ENCODE data around the gene RPTOR.
"Not testable (repeated sequence)": the region's sequence is repeated elsewhere in the genome, so short reads cannot be mapped to it uniquely, and the experiment has no call there.

Gene RPTOR

GRCh38 chr17:80738020-80738808 lies 193.6 kb downstream of the RPTOR start:
- DNase-seq = no peak

DNA sequence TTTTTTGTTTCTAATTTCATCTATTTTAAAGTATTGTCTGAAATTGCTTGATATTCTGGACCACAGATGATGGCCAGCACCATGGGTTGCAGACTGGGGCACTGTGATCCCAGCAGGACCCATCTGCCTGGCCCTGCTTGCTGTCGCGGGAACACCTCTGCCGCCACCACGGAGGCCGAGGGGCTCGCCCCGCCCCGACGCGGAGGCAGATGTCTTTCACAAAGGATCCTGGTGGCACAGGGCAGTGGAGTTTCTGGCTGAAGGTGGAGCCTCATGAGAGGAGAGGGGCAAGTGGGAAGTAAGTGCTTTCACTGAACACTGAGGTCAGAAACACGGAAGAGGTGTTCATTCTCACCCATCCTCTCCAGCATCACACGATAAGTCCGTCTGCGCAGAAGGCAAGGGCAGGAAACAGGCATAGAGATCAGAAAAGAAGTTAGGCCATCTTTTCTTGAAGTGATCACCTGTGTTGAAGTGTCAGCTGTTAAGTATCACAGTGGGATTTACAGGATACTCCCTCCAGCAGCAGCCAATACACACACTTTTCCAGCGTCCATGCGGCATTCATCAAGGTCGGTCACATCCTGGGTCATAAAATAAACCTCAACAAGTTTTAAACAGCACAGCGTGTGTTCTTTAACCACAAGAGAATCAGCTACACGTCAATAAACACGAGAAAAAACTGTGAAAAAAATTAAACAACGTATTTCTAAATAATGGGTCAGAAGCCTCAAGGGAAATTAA lies 194.5 kb downstream of the RPTOR start:
- no peak for DNase-seq

DNA sequence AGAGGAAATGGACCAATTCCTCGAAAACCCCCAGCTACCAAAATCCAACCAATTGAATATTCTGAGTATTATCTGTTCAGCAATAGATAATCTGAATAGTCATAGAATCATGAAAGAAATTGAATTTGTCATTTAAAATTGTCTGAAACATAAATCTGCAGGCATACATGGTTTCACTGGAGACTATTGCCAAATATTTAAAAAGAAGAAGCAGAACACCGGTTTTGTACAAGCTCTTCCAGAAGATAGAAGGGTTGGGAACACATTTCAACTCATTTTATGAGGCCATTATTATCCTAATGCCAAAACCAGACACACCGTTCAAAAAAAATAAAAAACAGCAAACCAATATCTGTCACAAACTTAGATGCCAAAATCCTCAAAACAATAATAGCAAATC lies 195.5 kb downstream of the RPTOR start:
- no peak for DNase-seq

DNA sequence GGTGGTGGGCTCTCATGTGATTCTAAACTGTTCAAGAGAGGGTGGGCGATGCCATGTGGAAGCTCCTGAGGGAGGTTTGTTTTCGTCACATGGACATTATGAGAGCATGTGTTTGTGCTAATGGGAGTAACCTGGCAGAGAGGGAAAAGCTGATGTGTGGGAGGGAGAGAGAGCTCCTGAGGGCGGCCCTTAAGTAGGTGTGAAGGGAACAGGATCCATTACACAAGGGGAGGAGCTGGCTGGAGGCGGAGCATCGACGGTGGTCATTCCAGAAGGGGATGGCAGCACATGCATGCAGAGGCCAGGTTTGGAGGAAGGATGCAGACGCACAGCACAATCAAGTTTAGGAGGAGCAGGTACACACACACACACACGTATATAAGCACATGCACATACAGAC lies 197.5 kb downstream of the RPTOR start:
- DNase-seq = no peak

- DNase-seq = no peak
Measured at GRCh38 chr17:80742581-80743180, 198.0 kb downstream of the RPTOR start.

DNA sequence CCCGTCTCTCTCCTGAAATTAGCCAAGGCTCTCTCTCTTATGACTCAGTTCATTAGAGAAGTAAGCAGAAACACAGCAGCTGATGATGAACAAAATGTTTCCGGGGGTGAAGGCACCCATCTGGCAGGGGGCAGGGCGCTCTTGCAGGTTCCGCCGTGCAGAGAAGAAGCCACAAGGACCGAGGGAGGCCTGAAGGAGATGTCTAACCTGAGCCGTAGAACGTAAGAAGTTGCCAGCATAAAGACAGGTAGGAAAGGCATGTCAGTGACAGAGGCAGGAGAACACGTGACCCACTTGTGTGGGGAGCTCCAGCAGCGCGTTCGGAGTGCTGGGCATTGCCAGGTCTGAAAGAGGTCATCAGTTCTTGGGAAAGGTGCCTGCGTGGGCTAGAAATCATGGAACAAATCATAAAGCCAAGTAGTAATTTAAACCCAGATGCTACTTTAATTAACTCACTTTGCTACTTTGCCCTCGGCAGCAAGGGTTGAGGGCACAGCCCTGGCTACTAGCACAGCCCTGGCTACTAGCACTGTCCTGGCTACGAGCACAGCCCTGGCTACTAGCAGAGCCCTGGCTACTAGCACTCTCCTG lies 198.6 kb downstream of the RPTOR start:
- peak in 7 of 56 donors; percentile 31 to 56 (median 45) for DNase-seq

- DNase-seq = not testable (repeated sequence)
Measured at GRCh38 chr17:80743973-80744372, 199.3 kb downstream of the RPTOR start.

- not testable (repeated sequence) for DNase-seq
Measured at GRCh38 chr17:80744725-80745124, 200.1 kb downstream of the RPTOR start.

DNA sequence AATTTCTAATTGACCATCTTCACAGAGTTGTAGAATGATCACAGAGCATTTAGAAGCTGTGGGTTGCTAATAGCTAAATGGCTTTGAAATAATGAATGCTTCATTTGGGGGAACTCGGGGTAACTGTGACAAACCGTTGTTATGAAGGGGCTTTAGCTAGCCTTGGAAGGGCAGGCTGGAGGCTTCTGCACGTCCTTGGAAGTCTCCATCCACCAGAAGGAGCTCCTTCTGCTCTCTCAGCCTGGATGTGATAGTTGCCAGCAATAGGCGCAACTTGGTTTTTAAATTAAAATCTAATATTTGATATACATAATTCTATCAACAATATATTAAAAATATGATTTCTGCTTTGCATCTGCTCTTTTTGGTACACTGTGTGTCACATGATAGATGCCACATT lies 200.5 kb downstream of the RPTOR start:
- no peak for DNase-seq

DNA sequence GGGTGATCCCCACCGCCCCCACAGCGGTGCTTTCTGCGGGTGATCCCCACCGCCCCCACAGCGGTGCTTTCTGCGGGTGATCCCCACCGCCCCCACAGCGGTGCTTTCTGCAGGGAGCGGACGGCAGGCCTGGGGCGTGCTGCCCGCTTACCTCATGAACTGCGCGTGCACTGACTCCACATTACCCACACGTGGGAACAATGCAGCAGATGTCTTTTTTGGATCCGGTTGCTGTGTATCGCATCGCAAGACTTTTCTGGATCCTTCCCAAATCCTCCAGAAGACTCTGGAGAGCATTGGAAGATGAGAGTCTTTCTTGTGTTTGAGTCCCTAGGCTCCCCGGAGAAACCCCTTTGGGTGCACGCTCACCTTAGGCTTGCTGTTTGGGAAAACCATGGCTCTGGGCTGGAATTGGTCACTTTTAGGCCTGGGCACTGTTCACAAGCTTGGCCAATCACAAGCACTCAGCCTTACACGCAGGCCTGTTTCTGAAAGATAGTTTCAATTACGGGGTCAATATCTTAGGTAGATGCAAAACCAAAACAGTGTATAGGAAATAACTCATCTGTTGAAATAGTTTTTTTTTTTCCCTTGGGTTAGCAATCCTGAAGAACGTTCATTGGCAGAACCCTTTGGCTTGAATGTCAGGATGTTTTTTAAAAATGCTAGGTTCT lies 201.8 kb downstream of the RPTOR start:
- peak in 4 of 56 donors; percentile 11 to 40 (median 32) for DNase-seq

DNA sequence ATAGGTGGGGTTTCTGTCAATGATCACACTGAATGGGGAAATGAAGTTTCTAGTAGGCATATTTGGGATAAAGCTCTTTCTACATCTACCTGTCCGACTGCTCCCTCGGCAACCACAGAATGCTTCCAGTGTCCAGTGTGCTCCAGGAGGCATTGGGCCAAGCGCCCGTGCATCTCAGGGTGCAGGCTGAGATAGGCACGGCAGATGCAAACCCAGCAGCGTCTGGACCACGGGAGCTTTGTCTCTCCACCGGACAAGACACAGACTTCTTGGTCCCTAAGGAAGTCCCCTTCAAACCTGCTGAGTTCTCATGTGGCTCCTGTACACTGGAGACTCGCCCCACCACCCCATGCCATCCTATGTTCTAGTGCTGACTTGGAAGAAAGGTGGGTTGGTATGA lies 202.8 kb downstream of the RPTOR start:
- no peak for DNase-seq

DNA sequence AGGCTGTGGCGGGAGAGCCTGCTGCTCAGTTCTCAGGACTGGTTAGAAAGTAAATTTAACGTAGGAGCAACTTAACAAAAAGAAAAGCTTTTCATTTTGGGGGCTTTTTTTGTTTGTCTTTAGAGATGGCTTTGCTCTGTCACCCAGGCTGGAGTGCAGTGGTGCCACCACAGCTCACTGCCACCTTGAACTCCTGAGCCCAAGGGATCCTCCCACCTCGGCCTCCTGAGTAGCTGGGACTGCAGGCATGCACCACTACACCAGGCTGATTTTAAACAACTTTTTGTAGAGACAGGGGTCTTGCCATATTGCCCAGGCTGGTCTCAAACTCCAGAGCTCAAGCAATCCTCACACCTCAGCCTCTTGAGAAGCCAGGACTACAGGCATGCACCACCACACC lies 205.0 kb downstream of the RPTOR start:
- no peak for DNase-seq

GRCh38 chr17:80750263-80750662 lies 205.6 kb downstream of the RPTOR start:
- no peak for DNase-seq

- peak in 30 of 56 donors; percentile 11 to 75 (median 52) for DNase-seq
Measured at GRCh38 chr17:80751070-80751945, 206.7 kb downstream of the RPTOR start.

GRCh38 chr17:80751946-80752581 lies 207.4 kb downstream of the RPTOR start:
- peak in 4 of 56 donors; percentile 27 to 42 (median 41) for DNase-seq

- no peak for DNase-seq
Measured at GRCh38 chr17:80753685-80754345, 209.2 kb downstream of the RPTOR start.

GRCh38 chr17:80754846-80755245 lies 210.2 kb downstream of the RPTOR start:
- DNase-seq = no peak

- no peak for DNase-seq
Measured at GRCh38 chr17:80755650-80756405, 211.2 kb downstream of the RPTOR start.
